Astrocyte (in vitro differentiated cells and primary cell): ENCODE data around the gene CIZ1.

ENCODE experiments used
- EZH2 ChIP-seq: IDR thresholded peaks from 2 replicates; pipeline ENCODE4 v1.6.1; 2012; ENCODE audit warnings: mild to moderate bottlenecking, low read length, inconsistent platforms; ENCODE audit not compliant: insufficient read depth
- TF ChIP-seq, protein P1 (sequence below): IDR thresholded peaks from 2 replicates; pipeline ENCODE4 v1.5.1; 2011; ENCODE audit warnings: low read depth, mild to moderate bottlenecking, inconsistent platforms, low read length, moderate library complexity; ENCODE audit not compliant: insufficient read depth

DNA sequence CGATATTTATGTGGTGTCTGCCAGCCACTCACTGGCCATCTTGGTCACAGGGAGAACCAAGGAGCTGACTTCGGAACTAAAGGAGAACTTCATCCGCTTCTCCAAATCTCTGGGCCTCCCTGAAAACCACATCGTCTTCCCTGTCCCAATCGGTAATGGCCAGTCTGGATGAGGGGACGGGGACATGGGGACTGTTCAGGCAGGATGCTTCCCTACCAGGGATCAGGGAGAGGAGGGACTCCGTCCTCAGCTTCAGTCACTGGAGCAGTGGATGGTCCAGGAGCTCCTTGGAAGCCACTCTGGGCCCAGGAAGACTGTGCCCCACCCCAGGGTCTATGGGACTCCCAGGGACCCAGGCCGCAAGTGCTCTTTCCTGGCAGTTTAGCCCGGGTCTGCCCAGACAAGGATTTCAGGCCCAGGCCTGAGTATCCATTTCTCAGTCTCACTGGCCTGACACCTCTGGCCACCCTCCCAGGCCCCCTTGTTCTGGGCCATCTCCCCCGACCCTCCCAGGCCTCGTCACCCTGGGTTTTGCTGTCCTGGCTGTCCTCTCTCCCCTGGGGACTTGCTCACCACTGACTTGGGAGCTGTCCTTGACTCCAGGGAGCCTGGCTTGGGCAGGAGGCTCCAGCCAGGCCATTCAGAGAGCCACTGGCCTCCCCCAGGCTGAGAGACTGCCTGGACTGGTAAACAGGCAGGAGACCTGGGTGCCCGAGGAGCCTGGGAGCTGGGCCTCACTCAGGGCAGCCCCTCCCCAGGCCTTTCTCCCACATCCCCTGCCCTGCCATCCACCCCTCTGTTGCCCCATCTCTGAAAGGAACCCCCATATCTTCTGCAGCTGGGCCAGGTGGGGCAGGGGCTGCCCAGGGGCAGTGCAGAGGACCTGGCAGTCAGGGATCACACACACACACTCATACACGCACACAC, 39.0 kb downstream of the CIZ1 start:
- TF ChIP-seq, protein P1, sequence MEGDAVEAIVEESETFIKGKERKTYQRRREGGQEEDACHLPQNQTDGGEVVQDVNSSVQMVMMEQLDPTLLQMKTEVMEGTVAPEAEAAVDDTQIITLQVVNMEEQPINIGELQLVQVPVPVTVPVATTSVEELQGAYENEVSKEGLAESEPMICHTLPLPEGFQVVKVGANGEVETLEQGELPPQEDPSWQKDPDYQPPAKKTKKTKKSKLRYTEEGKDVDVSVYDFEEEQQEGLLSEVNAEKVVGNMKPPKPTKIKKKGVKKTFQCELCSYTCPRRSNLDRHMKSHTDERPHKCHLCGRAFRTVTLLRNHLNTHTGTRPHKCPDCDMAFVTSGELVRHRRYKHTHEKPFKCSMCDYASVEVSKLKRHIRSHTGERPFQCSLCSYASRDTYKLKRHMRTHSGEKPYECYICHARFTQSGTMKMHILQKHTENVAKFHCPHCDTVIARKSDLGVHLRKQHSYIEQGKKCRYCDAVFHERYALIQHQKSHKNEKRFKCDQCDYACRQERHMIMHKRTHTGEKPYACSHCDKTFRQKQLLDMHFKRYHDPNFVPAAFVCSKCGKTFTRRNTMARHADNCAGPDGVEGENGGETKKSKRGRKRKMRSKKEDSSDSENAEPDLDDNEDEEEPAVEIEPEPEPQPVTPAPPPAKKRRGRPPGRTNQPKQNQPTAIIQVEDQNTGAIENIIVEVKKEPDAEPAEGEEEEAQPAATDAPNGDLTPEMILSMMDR, result no peak
- no peak for TF ChIP-seq EZH2
